K562 (cell line): ENCODE data around the gene TYW5. TPM values are rescaled to one million over a fixed set of nuclear protein-coding genes. Genes with fewer than 3 reads are reported as not detected.

Experiments
- ATAC-seq: fragments of 200-7000 bp; cut with Tn5 transposase; 3 replicates; pipeline ENCODE4 v1.9.1; 2020; ENCODE audit warnings: moderate library complexity
- BruUV-seq: library from RNA; stranded (reverse); fragments of 400-500 nt; replicated peaks from 2 replicates; lab custom pipeline; 2021; lab: Mats Ljungman, UMichigan
- CTCF ChIA-PET: fragments of 300-600 bp; formaldehyde crosslinking; extraction: SDS; loops from one replicate; lab custom pipeline; 2021; ENCODE audit warnings: low intra/inter-chr PET ratio; lab: Yijun Ruan, JAX
- POLR2A ChIA-PET: fragments of 300-600, 350-650 bp; sonication (Branson Sonifier 250); formaldehyde crosslinking; extraction: SDS; loops from one replicate; lab custom pipeline; 2021; ENCODE audit warnings: antibody characterized with exemption, inconsistent platforms; lab: Yijun Ruan, JAX
- DNase-seq, 4 experiments: peaks; one replicate each; pipeline versions ENCODE4 v3.0.0 to v3.0.0-alpha.2; 2011 to 2018; ENCODE audit warnings: low spot score in 3 of 4, mixed read lengths in 3 of 4; ENCODE audit errors: extremely low read depth in 1 of 4
- FAIRE-seq: peaks from 2 replicates; lab custom pipeline; 2011; peaks lifted over from hg19 to GRCh38; lab: Jason Lieb, UNC
- H2AFZ ChIP-seq: 2 replicates; pipeline ENCODE4 v1.6.0; 2011; ENCODE audit warnings: low read depth, low read length, control low read depth, inconsistent platforms
- H3K27ac ChIP-seq: fragments of 200-600 bp; 3 replicates; pipeline ENCODE4 v1.8.0; 2011; ENCODE audit warnings: low read depth, mild to moderate bottlenecking, control low read depth, inconsistent platforms, low read length, moderate library complexity, mixed read lengths; ENCODE audit errors: extremely low read depth
- H3K27me3 ChIP-seq, 2 experiments: fragments of 300-600 bp in 1 of 2; 2 replicates in 1 of 2; 3 replicates in 1 of 2; pipeline versions ENCODE4 v1.6.0 to v1.8.0; 2011; ENCODE audit warnings: inconsistent platforms in 2 of 2, low read length in 2 of 2, mild to moderate bottlenecking in 1 of 2, mixed read lengths in 1 of 2, moderate library complexity in 1 of 2; ENCODE audit not compliant: control insufficient read depth in 2 of 2, insufficient read depth in 2 of 2
- H3K36me3 ChIP-seq: fragments of 300-600 bp; 3 replicates; pipeline ENCODE4 v1.8.0; 2011; ENCODE audit warnings: mild to moderate bottlenecking, low read length, inconsistent platforms; ENCODE audit not compliant: control insufficient read depth, insufficient read depth
- H3K4me1 ChIP-seq, 2 experiments: fragments of 200-600 bp in 1 of 2; replicated peaks in 1 of 2; 2 replicates in 1 of 2; 3 replicates in 1 of 2; pipeline versions ENCODE4 v1.5.1 to v1.8.0; 2011; ENCODE audit warnings: inconsistent platforms in 2 of 2, low read length in 2 of 2, mild to moderate bottlenecking in 1 of 2, mixed read lengths in 1 of 2, moderate library complexity in 1 of 2; ENCODE audit not compliant: control insufficient read depth in 2 of 2, insufficient read depth in 2 of 2
- H3K4me2 ChIP-seq: 2 replicates; pipeline ENCODE4 v1.6.1; 2011; ENCODE audit warnings: low read length, control low read depth, inconsistent platforms, mixed read lengths; ENCODE audit not compliant: insufficient read depth
- H3K4me3 ChIP-seq: fragments of 200-600 bp; sonication (generic), shearing (Covaris generic); 2 replicates; pipeline ENCODE4 v1.5.1; 2016; ENCODE audit warnings: control low read depth, inconsistent platforms
- H3K79me2 ChIP-seq: fragments of 200-600 bp; 3 replicates; pipeline ENCODE4 v1.8.0; 2011; ENCODE audit warnings: low read length, inconsistent platforms; ENCODE audit not compliant: control insufficient read depth, insufficient read depth
- H3K9ac ChIP-seq, 2 experiments: 2 replicates each; pipeline versions ENCODE4 v1.6.0 to v1.6.1; 2011; ENCODE audit warnings: low read depth in 2 of 2, low read length in 2 of 2, control low read depth in 1 of 2, inconsistent platforms in 1 of 2, mild to moderate bottlenecking in 1 of 2, mixed read lengths in 1 of 2; ENCODE audit not compliant: insufficient read depth in 1 of 2
- H3K9me1 ChIP-seq: one replicate; pipeline ENCODE4 v1.6.0; 2011; ENCODE audit warnings: inconsistent platforms, mild to moderate bottlenecking, low read length, moderate library complexity; ENCODE audit not compliant: control insufficient read depth, insufficient read depth
- H3K9me3 ChIP-seq: replicated peaks from 2 replicates; pipeline ENCODE4 v1.5.1; 2011; ENCODE audit warnings: low read depth, low read length, inconsistent platforms; ENCODE audit not compliant: control insufficient read depth, insufficient read depth
- H4K20me1 ChIP-seq: replicated peaks from 2 replicates; pipeline ENCODE4 v1.6.1; 2011; ENCODE audit warnings: low read length, inconsistent platforms, mixed read lengths; ENCODE audit not compliant: control insufficient read depth, insufficient read depth
- CCAR2 ChIP-seq: fragments of 200-400 bp; formaldehyde crosslinking; IDR thresholded peaks from 2 replicates; pipeline ENCODE4 v1.6.1; 2017; ENCODE audit warnings: mild to moderate bottlenecking, low read depth, low read length
- DNMT1 ChIP-seq: fragments of 450-650 bp; IDR thresholded peaks from 2 replicates; pipeline ENCODE4 v1.6.1; 2016; ENCODE audit warnings: antibody characterized with exemption, mild to moderate bottlenecking
- EZH2 ChIP-seq: IDR thresholded peaks from 2 replicates; pipeline ENCODE4 v1.6.1; 2012; ENCODE audit warnings: low read depth, mild to moderate bottlenecking, inconsistent platforms, low read length, borderline replicate concordance
- HMG20A ChIP-seq: fragments of 450-650 bp; formaldehyde crosslinking; conservative IDR thresholded peaks from 2 replicates; pipeline ENCODE4 v1.4.0; 2020; ENCODE audit warnings: mild to moderate bottlenecking, mixed read lengths
- IRF2 ChIP-seq: sonication (generic); formaldehyde crosslinking; IDR thresholded peaks from 2 replicates; pipeline ENCODE4 v1.8.1; 2022; ENCODE audit warnings: mild to moderate bottlenecking, missing genetic modification reagents
- KDM4B ChIP-seq, 2 experiments: fragments of 450-650 bp in 1 of 2; sonication (generic) in 1 of 2; IDR thresholded peaks; 2 replicates each; pipeline ENCODE4 v1.6.1; 2016 to 2017; ENCODE audit warnings: borderline replicate concordance in 2 of 2, antibody characterized with exemption in 1 of 2, low read depth in 1 of 2, mild to moderate bottlenecking in 1 of 2
- PCBP2 ChIP-seq: fragments of 200-400 bp; formaldehyde crosslinking; IDR thresholded peaks from 2 replicates; pipeline ENCODE4 v1.6.1; 2018; ENCODE audit warnings: low read length, low read depth, mild to moderate bottlenecking, moderate library complexity; ENCODE audit not compliant: poor library complexity, severe bottlenecking
- RB1 ChIP-seq: fragments of 450-650 bp; IDR thresholded peaks from 2 replicates; pipeline ENCODE4 v1.6.1; 2017; ENCODE audit warnings: low read depth, mild to moderate bottlenecking
- SLC30A9 ChIP-seq: fragments of 250-450 bp; sonication (Bioruptor Pico); IDR thresholded peaks from 2 replicates; pipeline ENCODE4 v1.8.0; 2022; ENCODE audit warnings: mild to moderate bottlenecking, moderate library complexity
- SMAD3 ChIP-seq: fragments of 450-650 bp; formaldehyde crosslinking; conservative IDR thresholded peaks from 2 replicates; pipeline ENCODE4 v1.4.0; 2020; ENCODE audit warnings: mild to moderate bottlenecking
- TBL1XR1 ChIP-seq, 2 experiments: IDR thresholded peaks; 2 replicates each; pipeline ENCODE4 v1.6.1; 2012; ENCODE audit warnings: improper control_type of control experiment in 2 of 2, low read length in 2 of 2, mild to moderate bottlenecking in 1 of 2
- TRIM24 ChIP-seq, 2 experiments: fragments of 450-650 bp; IDR thresholded peaks; 2 replicates each; pipeline ENCODE4 v1.6.1; 2016
- ZNF133 ChIP-seq: fragments of 250-450 bp; sonication (Bioruptor Pico); IDR thresholded peaks from 2 replicates; pipeline ENCODE4 v1.4.0; 2020; ENCODE audit warnings: mild to moderate bottlenecking
- ZNF212 ChIP-seq: fragments of 450-650 bp; formaldehyde crosslinking; IDR thresholded peaks from 2 replicates; pipeline ENCODE4 v1.4.0; 2020; ENCODE audit warnings: mild to moderate bottlenecking
- ZNF696 ChIP-seq: fragments of 250-450 bp; sonication (Bioruptor Pico); conservative IDR thresholded peaks from 2 replicates; pipeline ENCODE4 v1.4.0; 2020; ENCODE audit warnings: mild to moderate bottlenecking, moderate library complexity
- in situ Hi-C: fragments of 300-500 bp; cut with MboI; formaldehyde crosslinking; loops from 4 replicates; pipeline ENCODE4 v1.15.0; 2018; ENCODE audit warnings: inconsistent platforms, mixed read lengths
- intact Hi-C: fragments of 100-400 bp; cut with micrococcal nuclease; formaldehyde crosslinking; loops from 2 replicates; pipeline ENCODE4 v1.14.2; 2022
- polyA plus RNA-seq, 8 experiments: library from polyadenylated mRNA; depleted of rRNA in 4 of 8; stranded (reverse) in 5 of 8; unstranded in 3 of 8; fragments of >200 nt; fragmentation: Nextera tagmentation in 2 of 8; fragmentation: Illumina TruSeq in 1 of 8; extraction: Ambion mirVana in 2 of 8; extraction: Trizol in 1 of 8; gene quantifications; 2 replicates each; pipeline versions ENCODE4 v1.2.1 to v1.2.3, GENCODE V29; 2011 to 2014; ENCODE audit warnings: inconsistent platforms in 1 of 8, missing spikeins in 1 of 8
- total RNA-seq, 7 experiments: library from RNA; depleted of rRNA in 6 of 7; stranded (reverse); fragments of >200 nt in 6 of 7; fragmentation: Illumina TruSeq in 2 of 7; extraction: Trizol in 2 of 7; gene quantifications; 2 replicates each; pipeline versions ENCODE4 v1.2.1 to v1.2.3, GENCODE V29; 2011 to 2021; ENCODE audit warnings: low replicate concordance in 1 of 7
- TF ChIP-seq, protein P1 (sequence below), 2 experiments: fragments of 450-650 bp; IDR thresholded peaks; 2 replicates each; pipeline ENCODE4 v1.6.1; 2016

The TYW5 gene
- total and polyA plus RNA-seq, 9 of the 15 experiments (the other 6 are each of a cell fraction or from before 2014, with no cell fraction given), result 3.6 to 7.7 (median 4.6) TPM

DNA sequence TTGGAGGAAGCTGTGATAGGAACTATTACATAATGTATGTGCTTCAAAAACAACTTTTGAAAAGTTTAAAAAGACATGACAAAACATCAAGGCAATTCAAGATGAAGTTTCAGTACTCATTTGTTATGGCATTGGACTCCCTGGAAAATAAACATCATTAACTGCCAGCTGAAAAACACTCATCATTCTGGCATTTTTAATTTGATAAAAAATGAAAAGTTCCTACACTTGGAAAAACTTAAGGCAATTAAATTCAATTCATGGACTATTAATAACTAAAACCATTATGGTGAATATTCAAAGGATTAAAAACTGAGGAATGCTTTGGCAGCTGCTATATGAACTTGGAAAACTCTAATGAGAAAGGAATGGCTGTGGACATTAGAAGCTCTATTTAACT lies 8.5 kb downstream of the TYW5 start:
- FAIRE-seq, result no peak
- no peaks in the 10 kb centered on the region for H3K9me3 ChIP-seq
- no peak for DNase-seq
- no peak for ATAC-seq
- no peak for TF ChIP-seq RB1
- TF ChIP-seq SMAD3 (CRISPR knock-in tag), result no peak
- TF ChIP-seq, protein P1, sequence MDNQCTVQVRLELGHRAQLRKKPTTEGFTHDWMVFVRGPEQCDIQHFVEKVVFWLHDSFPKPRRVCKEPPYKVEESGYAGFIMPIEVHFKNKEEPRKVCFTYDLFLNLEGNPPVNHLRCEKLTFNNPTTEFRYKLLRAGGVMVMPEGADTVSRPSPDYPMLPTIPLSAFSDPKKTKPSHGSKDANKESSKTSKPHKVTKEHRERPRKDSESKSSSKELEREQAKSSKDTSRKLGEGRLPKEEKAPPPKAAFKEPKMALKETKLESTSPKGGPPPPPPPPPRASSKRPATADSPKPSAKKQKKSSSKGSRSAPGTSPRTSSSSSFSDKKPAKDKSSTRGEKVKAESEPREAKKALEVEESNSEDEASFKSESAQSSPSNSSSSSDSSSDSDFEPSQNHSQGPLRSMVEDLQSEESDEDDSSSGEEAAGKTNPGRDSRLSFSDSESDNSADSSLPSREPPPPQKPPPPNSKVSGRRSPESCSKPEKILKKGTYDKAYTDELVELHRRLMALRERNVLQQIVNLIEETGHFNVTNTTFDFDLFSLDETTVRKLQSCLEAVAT (IDR thresholded peaks at IDR 0.05), result no peak
- TF ChIP-seq DNMT1, result no peak
- no peak for TF ChIP-seq PCBP2
- no peak for TF ChIP-seq CCAR2
- no peak for TF ChIP-seq KDM4B (IDR thresholded peaks at IDR 0.05; ENCODE audit: borderline replicate concordance in 2 of 2, low read depth in 1 of 2)
- no peak for TF ChIP-seq ZNF133 (CRISPR knock-in tag)
- TF ChIP-seq IRF2 (CRISPR knock-in tag), result no peak
- no peak for TF ChIP-seq SLC30A9 (CRISPR knock-in tag)
- TF ChIP-seq TRIM24 (IDR thresholded peaks at IDR 0.05), result no peak
- TF ChIP-seq EZH2, result no peak
- TF ChIP-seq HMG20A, result no peak
- no peak for TF ChIP-seq ZNF212 (CRISPR knock-in tag)
- TF ChIP-seq TBL1XR1 (IDR thresholded peaks at IDR 0.05; ENCODE audit: low read length in 2 of 2), result no peak
- no peak for TF ChIP-seq ZNF696 (CRISPR knock-in tag)
- TF ChIP-seq, all 486 proteins: peak for 0
- Histone ChIP-seq H3K9ac (no peak overlapping the region), H3K4me2 (no peak overlapping the region), H3K27ac (no peak overlapping the region), H3K4me1 (no peaks in the 10 kb centered on the region), H3K27me3 (no peaks in the 10 kb centered on the region), H3K4me3 (no peak overlapping the region), H2AFZ (no peak overlapping the region), H4K20me1 (no peaks in the 10 kb centered on the region), H3K79me2 (peaks cover 17% of the 10 kb centered on the region; the same call in 1 of the 3 replicates), H3K36me3 (peaks cover 70% of the 10 kb centered on the region), H3K9me1 (no peaks in the 10 kb centered on the region)
- BruUV-seq, result no TSS peak
- ChIA-PET POLR2A (no interaction called here), CTCF (no interaction called here)
- in situ Hi-C loops, result no loop called here
- intact Hi-C loops, result loop anchor here (10.0 kb wide), 1 partner anchor 1632 kb away; no protein-coding TSS in a partner anchor
